Fibroblast of skin of left quadriceps (primary cell): ENCODE measurements around the gene UNC5C.

Source experiments
- DNase-seq, 2 experiments: peaks; one replicate each; pipeline ENCODE4 v3.0.0-alpha.2; 2013; ENCODE audit warnings: low read depth in 2 of 2

UNC5C gene

DNA sequence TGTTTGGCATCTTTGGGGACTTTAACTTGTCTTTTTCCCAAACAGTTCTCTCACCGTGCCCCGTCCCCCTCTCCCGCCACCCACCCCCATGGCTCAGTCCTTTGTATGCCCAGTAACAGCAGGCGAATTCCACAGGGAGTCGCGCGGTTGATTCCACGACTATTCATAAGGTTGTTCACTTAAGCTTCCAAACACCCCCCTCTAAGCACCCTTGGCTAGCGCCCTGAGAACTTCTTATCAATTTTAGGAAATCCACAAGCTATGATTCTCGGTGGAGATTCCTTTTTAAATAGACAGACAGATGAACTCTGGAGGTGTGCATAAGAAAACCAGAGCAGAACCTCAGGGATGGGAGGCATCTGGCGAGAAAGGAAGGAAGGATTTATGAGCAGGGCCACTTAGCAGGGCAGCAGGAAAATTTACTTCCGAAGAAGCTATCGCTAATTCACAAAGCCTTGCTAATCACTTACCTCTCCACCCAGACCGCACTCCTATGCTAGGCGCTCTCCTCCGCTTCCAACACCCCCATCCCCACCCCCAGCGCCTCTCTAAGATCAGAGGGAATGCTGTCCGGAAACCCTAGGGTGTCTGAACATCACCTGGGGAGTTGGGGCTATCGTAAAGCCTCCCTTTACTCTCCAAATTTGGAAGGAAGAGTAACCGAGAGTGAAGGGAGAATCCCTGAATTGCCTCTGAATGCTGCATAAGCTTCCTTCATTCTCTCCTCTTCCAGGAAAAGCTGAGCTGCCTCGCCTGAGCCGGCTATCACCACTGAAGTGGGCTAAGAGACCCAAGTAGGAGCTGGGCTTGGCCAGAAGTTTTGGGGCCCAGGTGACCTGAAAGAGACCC, 1.7 kb downstream of the UNC5C start:
- no peak for DNase-seq

DNA sequence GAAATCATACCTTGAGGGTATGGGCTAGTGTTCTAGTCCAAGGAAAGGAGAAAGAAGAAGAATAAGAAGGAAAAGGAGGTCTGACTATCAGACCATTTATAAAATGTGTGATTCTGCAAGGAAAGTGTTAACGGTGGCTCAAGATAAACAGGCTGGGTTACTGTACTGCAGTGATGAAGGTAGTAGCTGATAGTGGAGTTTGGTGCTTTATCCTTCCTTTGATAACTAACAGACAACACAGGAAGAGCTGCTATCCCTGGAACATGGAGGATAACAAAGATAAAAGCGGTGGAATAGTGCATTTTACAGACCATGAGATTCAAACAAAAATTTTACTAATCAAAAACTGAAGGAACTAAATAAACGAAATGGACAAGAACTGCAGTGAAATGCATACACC, 2.6 kb downstream of the UNC5C start:
- no peak for DNase-seq

DNA sequence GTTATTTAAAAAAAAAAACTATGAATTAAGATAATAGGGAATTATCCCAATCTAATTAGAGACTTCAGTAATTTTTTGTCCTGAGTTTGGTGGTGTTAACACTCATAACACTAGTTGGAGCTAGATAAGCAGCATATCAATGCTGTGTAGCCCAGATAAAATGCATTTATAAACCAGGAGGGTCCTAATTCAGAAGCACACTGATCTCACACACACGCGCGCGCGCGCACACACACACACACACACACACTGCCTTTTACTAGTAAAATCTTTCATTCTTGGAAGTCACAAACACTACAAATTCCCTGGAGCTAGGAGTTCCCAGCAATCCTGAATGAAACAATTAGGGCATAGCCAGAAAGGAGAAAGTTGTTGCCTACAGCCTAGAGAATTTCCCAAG, 3.2 kb downstream of the UNC5C start:
- DNase-seq = no peak

DNA sequence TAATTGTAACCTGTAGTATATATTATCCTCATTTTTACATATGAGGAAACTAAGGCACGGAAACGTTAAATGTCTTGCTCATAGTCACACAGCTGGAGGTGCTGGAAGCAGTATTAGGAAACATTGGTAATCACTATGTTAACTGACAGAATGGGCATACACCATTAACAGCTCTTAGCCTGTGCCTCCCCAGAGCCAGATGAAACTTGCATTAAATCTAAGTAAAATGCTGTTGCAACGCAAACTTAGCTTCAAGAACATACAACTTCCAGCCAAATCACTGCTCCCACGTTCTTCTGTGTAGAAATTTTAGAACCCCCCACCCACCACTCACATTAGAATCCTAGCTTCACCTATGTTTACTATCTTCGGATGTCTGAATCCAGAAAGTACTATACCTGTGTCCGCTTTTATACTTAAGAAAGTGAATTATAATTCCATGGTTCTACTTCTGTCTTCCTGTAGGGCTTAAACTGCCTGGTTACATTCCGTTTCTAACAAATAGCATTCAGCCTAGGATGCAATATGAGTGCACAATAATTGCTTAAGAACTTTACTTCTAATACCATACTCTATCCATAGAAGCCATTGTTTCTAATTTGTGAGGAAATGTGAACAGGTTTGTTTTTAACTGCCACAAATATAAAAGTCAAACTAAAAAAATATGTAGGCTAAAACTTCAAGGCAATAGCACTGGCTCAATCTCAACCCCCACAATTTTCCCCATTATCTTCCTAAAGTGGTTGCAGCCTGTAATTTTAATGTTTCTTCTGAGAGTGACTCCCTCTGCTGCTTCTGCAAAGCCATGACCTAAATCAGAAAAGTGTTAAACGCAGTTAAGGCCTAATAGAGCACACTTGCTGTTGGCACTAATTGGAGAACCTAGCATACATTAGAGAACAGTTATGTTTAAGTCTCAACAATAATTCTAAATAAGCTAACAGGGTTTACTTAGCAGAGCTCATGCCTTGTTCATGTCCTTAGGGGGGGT, 4.4 kb downstream of the UNC5C start:
- no peak for DNase-seq

DNA sequence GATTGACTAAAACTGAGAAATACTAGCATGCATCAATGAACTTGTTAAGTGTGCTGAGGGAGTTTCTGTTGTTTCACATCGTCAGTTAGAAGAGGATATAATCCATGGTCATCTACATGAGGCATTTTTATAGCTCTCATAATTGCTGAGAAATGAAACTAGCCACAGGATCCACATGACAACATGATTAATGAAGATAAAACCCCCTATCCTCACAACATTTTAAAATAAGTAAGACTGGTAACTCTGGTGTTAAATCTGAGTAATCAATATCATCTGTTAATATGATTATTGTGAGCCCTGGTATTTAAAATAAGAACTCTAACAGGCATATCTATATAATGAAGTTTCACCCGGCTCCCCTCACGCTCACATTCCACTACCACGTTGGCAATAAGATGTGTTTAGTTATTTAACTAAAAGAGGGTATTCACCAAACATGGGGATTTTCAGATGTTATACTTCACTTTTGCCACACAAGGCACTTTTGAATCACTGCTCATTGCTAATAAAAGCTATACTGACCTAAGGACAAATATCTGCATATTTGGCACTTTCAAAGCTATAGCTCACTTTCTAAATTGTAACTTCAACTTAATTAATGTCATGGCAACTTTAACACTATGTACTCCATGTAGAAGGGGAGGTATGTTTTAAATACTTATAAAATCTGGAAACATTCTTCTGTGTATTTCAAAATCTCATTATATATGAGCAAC, 6.7 kb downstream of the UNC5C start:
- no peak for DNase-seq

DNA sequence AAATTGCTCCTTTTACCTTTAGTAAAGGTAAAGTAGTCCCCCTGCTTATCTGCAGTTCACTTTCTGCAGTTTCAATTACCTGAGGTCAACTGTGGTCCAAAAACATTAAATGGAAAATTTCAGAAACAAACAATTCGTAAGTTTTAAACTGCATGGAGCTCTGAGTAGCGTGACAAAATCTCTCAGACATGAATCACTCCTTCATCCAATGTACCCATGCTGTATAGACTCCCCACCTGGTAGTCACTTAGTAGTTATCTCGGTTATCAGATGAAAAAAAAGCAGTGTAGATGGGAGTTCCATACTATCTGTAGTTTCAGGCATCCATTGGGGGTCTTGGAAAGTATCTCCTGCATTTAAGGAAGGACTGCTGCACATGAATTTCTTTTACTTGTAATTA, 7.7 kb downstream of the UNC5C start:
- DNase-seq = no peak

DNA sequence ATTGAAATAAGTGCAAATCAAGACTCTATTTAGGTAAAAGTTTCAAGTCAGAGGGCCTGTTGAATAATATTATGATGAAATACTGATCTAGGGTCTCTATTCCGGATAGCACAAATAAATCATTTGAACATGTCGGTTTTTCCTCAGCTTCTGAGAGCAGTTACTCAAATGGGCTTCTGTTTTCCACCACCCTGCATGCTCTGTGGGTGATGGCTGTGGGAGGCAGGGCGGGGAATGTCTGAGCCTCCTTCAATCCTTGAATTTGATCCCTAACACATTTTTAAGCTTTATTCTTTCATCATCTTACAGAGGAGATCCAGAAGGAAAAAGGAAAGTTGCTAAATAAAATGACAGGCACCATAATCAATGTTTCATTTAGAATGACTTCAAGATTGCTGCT, 8.5 kb downstream of the UNC5C start:
- DNase-seq = no peak

DNA sequence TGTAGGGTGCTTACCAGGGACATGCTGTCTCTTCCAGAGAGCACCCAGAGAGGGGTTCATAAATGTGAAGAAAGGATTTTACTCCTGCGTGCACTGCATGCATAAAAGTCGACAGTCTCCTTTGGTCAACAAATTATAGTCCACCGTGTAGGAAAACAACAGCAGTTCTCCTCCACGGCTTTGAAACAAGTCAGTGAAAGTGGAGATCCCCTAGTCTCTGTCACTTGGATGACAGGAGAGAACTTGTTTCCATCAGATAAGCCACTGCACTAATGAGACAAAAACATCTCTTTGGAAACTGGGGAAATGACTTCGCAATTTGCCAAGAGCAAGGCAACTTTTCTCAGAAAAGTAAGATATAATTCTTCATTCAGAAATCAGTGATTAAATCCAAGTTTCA, 9.7 kb downstream of the UNC5C start:
- no peak for DNase-seq

DNA sequence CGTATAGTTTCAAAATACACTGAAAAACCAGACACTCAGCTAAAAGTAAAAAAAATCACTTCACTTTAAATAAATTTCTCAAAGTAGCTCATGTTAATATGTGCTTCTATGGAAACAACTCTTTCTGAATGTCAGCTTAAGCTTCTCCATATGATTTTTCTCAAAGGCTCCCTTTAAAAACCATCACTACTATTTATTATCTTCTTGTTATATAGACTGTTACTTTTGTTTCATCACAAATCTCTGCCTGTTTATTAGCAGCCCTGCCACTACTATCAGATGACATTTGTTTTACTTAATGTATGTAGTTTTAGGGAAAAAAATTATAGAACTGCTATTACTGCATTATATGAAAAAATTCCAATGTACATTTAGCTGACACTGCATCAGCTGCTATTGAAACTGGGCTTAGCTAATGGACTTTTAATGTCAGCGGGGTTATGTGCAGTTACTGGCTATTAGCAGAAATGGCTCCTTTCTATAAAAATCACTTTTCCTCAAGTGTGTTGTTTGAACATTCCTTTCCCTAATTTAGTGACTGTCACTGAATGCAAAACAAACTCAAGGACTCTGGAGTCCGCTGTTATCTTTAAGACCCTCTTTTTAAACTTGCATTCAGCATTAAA, 10.8 kb downstream of the UNC5C start:
- no peak for DNase-seq

DNA sequence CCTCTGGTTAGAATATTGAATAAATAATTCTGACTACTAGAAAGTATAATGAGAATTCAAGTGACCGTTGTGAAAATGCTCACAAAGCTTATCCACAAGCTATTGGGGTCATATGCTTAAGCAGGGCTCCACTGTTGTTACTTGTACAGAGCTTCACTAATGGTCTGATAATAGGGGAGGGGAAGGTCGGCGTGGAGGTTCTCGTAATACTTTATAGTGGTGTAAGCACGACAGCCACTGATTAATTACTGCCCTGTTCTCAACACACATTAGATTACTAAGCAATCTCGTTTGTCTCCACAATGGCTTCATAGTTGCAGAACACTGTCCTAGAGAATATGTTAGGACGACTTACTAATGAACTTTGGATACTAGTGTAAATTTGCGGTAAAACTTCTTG, 11.6 kb downstream of the UNC5C start:
- no peak for DNase-seq

DNA sequence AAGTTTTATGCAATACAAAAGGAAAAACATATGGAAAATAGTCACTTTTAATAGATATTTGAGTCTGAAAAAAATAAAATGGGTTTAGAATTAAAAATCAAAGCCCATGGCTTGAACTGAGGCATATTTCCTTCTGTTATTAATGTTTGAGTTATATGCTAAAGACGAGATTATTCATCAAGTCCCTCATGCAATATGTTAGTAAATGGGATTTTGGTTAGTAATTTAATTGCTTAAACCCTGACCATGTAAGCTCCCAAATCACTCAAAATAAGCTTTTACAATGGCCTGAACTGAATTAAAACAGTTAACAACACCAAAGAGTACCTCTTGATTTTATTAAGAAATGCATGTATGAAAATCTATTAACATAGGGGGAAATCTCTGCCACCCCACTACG, 12.1 kb downstream of the UNC5C start:
- DNase-seq = no peak

DNA sequence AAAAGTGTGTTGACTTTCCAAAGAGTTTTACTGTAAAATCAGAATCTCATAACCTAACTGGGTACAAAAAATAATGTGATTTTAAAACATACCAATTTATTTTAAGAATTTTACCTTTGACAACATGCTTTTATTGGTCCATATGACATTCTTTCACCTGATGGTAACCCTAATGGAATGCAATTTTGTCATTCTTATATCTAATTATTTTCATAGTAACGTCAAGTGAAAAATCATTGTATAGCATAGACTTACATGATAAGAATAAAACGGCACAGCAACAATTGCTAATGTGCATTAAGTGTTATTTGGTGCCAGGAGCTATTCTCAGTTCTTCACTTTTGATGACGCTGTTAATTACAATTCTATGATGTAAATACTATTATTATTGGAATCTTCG, 13.6 kb downstream of the UNC5C start:
- no peak for DNase-seq

DNA sequence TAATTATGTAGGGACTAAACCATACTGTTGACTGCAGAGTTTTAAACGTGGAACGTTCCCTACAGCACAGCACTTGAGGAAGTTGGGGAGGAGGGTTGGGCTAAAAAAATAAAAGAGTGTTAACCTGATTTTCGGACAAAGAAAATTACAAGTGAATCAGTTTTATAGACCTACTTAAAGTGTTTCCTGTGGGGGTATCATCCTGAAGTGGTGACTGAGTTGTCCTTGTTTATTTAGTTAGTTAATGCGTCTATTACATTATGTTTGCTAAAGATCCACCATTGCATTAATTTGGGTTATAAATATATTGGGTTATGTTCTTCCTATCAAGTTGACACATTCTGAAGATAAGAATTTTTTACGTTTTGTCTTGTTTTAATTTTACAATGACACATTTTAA, 14.7 kb downstream of the UNC5C start:
- DNase-seq = no peak

DNA sequence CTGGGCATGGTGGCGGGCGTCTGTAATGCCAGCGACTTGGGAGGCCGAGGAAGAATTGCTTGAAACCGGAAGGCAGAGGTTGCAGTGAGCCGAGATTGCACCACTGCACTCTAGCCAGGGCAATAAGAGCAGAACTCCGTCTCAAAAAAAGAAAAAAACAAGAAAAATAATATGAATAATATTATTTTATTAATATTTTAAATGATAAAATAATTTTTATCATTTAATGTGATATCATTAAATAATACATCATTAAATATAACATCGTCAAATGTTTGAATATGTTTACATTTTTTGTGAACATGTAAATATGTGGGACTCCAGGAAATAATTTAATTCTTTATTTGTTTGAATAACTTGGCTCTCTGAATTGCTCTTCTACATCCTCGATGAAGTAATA, 15.5 kb downstream of the UNC5C start:
- DNase-seq = no peak

DNA sequence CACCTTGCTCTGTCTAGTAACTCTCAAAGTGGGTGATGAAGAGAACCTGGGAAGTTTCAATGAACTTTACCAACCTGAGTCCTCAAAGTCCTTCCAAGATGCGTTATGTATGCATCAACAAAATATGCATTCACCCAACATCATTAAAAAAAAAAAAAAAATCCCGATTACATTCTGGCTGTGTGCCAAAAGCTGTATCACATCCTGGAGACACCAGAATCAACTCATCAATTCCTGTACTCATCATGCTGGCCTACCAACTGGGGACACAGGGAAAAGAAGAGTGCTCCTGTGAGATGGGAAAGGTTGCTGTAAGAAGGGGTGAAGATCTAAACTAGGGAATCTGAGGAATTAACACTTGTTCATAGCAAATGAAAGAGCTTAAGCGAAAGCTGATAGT, 16.5 kb downstream of the UNC5C start:
- no peak for DNase-seq

DNA sequence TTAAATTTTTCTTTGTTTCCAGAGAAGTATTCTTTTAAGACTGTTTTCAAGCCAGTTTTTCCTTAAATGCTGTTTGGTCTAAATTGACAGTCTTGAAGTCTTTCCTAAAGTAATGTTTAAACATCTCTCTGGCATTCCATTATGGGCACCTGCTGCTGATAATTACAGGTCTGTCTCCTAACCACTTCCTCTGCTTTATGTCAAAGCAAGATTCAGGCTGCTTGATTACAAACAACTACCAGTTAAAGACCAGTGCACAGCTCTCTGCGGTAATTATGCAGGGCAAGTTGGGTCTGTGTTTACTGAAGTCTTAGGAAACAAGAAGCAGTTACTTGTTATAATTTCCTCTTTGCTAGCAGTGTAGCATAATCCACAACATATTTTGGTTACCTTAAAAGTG, 17.6 kb downstream of the UNC5C start:
- DNase-seq = no peak

DNA sequence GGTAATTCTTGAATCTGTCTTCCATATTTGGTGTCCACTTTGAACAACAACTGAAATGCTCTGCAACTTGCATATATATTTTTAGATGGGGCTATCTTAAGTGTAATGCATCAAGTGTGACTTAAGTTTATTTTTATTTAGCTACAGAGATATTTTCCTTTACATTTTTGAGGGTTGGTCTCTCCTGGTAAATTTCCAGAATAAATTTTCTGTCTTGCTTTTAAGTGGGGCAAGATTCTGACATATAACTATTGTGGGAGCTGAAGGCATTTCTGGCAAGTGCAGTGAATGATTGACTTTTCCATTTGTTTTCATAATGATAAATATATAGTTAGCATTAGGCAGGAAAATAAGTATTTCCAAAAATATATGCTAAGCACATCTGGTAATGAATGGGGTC, 18.8 kb downstream of the UNC5C start:
- DNase-seq = no peak

DNA sequence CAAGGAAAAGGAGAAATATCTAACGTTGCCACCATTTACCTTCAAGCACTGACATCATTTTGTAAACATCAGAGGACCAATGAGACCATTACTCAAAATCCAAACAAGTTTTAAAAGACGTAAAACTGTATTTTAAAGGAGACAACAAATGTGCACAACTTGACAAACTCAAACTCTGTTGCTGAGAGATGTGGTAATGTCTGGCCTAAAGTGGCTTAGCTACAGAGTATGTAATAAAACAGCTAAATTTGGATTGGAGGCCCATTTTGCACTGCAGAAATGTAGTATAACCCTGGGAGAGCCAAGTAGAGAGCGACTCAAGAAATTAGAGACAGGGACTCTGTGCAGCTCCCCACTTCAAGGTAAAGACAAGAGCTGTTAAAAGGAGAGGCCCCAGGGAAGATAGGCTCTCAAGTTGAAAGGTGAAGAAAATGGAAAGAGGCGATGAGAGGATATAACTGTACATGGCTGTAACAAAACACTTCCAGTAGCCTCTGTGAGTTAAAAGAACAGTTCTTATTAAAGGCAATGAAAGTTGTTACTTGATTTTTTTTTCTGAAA, 20.3 kb downstream of the UNC5C start:
- DNase-seq = no peak

DNA sequence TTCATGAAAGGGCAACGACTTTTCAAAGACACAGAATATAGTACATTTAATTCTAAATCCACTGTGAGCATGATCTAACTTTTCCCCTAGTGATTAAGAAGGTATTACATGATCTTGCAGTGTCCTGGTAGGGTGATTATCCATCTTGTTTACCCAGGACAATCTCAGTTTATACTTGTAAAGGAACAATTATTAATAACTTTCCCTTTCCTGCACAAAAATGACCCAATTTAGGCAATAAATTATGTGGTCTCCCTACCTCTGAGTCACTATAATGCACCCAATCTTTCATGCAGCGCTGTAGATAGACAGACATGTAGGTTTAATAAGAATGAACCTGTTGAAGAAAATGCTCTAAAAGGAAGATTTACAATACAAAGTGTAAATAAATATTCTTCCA, 22.7 kb downstream of the UNC5C start:
- DNase-seq = no peak

DNA sequence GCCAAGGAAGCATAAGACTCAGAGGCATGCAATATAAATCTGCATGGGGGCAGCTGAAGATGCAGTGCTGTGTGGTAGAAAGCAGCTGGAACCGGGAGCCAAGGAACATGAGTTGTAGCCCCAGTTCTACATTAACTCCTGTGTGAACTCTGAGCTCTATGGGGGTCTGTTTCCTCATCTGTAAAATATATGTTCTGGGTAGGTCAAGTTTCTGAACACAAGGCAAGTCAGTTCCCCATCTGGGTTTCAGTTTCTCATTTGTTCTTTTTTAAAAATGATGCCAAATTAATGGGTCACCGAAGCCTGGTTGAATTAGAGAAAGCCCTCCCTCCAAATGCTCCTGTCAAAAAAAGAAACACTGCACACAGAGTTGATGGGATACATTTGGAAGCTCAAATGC, 24.0 kb downstream of the UNC5C start:
- no peak for DNase-seq

DNA sequence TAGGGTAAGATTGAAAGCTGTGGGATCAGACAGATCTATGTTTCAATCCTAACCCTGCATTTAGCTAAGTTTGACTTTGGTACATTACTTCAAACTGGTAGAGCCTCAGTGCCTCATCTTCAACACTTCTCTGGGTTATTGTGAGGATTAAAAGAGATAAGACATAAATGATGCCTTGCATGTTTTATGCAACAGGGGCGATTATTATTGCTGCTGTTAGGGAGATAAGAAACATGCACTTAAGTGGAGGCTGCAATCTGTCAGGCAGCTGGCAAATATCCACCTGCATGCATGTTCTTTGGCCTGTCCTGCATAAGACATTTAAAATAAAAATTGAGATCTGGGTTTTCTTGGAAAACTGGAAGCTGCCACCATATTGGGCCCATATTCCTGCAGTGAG, 24.6 kb downstream of the UNC5C start:
- DNase-seq = no peak
